ENCODE results near the gene KRT6C.
"Not testable (repeated sequence)": the region's sequence is repeated elsewhere in the genome, so short reads cannot be mapped to it uniquely, and the experiment has no call there.

Gene KRT6C

DNA sequence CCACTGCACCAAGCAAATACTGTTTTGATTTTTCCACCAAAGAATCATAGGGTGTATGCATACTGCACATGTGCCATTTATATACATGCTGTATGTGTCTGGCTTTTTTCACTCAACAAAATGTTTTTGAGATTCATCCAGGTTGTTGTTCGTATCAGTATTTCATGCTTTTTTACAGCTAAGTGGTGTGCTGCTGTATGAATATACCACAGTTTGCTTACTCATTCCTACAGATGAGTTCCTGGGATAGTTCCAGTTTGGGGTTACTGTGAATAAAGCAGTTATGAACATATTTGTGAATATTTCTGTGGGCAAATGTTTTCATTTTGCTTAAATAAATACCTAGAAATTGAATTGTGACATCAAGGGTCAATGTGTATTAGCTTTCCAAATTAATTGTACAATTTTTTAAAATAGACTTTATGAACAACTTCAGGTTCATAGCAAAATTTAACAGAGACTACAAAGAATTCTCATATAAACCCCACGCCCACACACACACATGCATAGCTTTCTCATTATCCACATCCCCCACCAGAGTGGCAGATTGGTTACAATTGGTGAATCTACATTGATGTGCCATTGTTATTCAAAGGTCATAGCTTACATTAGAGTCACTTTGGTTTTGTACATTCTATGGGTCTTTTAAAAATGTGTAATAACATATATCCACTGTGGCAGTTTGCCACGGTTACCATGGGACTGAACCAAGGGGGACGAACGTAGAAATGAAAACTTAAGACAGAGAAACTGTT is 26.4 kb upstream of the KRT6C start:
- DNase-seq = no peak

DNA sequence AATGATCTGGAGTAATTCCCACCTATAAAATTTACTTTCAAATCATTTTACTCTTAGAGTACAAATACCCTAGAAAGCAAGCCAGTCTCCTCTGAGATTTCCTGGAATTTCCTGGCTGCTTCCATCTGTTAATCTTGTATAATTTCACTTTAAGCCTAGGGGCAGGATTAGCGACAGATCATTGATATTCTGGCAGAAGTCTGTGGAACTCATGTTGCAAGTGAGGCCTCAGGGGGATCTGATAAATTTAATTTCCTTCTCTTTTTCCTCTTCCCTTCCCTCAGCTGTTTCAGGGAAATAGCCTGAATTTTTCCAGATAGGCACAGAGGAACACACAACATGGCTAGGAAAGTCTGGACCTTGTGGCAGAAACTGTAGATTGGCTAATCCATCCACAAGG is 25.3 kb upstream of the KRT6C start:
- DNase-seq = no peak

DNA sequence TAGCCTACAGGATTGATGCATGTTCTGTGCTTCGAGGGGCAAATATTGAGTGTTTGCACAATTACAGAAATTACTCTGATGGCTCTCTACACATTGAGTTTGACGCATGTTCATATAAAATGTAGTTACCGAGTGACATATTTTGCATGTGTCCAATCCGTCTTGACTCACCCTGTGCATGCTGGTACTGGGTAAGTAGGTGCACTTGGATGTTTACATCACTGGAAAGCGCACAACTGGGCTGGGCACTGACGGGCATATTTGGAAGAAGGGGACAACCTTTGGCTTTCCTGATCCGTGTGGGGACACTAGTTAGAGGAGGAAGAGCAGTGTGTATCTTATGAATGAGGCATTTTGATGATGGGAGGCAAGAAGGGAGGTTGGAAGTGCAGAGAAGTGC is 24.4 kb upstream of the KRT6C start:
- no peak for DNase-seq

DNA sequence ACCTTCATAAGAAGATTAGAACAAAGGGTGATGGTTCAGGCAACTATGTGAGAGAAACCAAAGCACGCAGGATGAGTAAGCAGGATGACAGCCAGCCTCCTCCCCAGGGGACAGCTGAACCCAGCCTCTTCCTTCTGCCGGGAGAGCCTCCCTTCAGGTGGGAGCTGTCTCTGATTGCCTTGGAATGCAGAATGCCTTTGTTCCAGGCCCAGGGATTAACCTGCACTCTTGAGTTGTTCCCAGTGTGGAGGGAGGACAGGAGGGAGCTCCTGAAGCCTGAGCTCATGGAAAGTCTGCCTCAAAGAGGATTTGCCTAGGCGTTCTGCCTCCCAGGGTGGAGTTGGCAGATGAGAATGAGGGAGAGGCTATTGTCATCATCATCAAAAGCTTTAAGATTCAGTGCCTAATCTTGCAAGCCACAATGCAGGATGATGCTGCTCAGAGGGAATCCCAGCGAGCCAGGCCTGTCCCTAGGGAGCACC is 23.0 kb upstream of the KRT6C start:
- DNase-seq = no peak

DNA sequence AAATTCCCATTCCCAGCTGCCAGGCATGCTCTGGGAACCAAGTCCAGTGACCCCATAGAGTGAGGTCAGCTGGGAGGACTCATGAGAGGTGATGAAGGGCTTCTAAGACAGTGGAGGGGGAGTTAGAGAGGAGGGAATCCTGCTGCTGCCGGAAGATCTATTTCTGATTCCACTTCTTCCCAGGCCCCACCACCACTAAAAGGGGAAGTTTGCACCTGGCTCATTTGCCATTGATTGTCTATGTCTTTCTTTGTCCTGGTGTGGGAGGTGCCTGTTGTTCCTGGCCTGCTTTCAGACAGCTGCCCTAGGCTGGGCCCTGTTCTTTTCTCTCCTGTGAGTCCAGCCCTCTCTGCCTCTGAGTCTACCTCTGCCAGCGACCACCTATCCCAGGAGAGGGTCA is 22.4 kb upstream of the KRT6C start:
- no peak for DNase-seq

DNA sequence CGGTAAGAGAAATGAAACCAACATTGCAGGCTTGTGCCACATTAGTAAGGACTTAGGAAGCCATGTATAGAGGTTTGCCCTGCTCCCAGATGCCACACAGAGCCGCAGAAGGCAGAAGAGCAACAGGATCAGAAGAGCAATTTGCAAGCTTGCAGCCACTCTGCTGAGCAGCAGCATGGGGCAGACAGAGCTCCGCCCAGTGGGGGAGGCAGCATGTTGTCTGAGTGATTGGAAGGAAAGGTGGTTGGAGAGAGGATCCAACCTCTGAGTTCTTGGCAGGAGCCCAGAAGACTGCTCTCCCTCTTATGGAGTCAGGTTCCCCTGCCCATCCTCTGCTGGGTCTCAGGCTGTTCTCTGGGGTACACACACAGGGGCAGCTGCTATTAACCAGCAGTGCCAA is 21.8 kb upstream of the KRT6C start:
- peak; percentile 17 for DNase-seq

DNA sequence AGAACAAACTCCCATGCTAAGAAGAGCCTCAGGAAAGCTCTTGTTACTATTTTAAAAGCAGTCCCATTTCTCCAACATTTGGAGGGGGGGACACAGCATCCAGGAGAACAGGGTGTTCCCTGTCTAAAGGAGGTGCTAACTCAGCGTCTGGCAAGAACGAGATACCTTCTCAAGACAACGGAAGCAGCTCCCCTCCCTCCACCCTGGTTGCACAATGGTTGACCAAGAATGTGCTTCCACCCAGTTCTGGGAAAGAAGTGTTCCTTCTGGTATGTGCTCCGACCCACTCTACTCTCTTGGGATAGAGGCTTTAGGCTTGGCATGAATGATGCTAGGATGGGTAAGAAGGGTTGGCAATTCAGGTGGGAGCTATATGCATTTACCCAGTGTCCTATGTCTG is 20.9 kb upstream of the KRT6C start:
- no peak for DNase-seq

DNA sequence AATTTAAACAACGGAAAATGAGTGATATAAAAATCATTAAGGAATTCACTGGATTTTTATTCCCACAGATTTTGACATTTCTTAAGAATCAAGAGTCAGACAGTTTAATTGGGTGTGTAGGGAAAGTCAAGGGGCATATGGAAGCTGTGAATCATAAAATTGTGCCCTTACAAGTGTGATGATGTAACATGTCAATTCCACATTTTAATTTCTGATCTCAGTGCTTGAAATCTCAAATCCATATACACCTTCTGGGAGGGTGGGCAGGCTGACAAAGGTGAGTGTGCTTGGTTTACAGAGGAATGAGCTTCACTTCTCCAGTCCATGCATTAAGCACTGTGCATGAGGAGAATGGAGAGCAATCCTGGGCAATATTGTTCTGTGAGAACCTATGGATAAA is 20.5 kb upstream of the KRT6C start:
- no peak for DNase-seq

DNA sequence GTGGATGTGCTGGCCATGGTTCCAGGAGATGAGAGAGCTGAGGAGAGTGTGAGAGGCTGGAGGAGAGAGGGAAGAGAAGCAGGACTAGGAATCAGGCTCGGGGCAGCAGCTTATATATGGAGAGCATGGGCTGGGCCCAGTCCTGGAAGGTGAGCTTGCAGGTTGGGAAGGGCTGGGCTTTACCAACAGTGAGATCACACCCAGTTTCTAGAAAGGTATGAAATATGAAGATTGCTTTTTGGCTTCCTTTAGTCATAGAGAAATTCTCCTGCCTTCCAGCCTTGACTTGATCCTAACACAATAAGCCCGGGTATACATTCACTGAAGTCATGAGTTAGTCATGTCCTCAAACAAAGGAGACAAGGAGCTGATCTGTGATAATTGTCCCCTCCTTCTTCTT is 19.6 kb upstream of the KRT6C start, which contains the start of gene KRT6A:
Gene KRT6A, minus strand, starts transcription at position 86 of the 400 bp plus-strand sequence. Its CDS starts 69 bp downstream, at position 17.
- no peak for DNase-seq

DNA sequence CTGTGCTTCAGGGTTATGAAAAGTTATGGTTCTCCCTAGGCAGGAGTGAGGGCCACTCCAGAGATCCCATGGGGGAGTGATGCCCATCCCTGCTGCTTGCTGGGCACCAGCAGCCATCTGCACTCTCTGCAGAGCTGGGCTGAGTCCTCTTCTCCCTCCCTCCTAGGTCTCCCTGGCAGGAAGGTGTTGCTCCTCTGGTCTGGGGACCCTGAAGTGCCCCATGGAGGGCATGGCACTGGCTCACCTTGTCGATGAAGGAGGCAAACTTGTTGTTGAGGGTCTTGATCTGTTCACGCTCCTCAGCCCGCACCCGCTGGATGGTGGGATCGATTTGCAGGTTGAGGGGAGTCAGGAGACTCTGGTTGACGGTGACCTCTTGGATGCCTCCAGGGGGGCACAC is 18.8 kb upstream of the KRT6C start:
- not testable (repeated sequence) for DNase-seq

DNA sequence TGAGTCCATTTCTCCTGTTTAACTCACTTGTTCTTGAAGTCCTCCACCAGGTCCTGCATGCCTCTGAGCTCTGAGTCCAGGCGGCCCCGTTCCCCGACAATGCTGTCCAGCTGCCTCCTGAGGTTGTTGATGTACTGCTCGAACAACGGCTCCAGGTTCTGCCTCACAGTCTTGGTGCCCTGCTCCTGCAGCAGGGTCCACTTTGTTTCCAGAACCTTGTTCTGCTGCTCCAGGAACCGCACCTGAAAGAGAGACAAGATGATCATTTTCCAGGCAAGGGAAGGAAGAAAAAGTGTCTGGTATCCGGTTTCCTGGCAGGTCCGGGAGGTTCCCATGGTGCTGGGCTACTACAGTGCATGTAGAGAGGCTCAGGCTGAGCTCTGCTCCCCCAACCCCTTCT is 17.9 kb upstream of the KRT6C start:
- not testable (repeated sequence) for DNase-seq

DNA sequence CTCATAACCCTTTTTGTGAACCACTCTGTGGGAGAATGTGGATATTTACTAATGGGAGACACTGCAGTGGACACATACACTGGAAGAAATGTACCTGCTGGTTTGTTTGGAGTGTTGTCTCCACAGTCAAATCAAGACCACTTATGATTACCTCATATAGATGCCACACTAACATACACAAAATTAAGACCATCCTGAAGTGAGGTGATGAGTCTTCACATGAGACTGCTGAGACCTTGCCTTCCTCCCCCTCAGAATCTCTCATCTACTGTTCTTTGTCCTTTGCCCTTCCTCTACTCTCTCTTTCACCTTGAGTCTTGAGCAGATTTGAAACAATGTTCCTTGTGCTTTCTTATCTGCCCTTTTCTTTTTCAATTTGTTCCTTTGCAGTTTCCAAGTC is 15.1 kb upstream of the KRT6C start:
- DNase-seq = no peak

DNA sequence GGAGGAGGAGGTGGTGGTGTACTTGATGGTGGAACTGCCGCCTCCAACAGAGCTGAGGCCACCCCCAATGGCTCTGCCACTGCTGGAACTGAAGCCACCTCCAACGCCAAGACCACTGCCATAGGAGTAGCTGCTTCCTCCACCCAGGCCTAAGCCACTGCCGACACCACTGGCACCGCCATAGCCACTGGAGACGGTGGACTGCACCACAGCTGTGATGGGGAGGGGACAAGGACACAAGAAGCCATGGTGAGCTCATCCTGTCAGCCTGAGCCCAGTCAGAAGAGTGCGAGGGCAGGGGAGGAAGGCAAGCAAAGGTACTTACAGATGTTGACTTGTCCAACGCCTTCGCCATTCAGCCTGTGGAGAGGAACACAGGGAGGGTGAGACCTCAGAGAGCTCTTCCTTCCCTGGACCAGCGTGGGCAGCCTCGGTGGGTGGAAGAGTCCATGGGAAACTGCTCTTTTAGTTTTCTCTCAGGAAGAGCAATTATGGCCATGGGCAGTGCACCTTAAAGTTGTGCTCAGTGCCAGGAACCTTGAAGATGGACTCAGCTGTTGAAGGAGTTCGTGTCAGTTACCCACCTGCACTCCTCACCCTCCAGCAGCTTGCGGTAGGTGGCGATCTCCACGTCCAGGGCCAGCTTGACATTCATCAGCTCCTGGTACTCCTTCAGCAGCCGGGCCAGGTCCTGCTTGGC is 14.3 kb upstream of the KRT6C start:
- DNase-seq = not testable (repeated sequence)

DNA sequence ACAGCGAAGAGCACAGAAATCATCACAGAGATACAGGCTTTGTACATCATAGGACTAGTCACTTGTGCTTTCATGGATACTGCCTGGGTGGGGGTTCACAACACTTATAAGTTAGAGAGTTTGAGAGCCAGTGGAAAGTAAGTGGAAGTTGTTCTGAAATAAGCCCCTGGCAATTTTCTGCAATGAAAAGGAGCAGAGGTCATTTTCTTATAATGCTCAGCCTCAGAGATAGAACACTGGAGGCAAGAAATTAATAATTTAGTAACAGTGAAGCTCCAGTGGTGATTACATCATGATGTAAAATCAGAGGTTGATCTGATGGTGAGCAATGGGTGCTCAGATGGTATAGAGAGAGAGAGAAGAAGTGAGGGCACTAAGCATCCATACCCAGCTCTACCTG is 13.6 kb upstream of the KRT6C start:
- DNase-seq = no peak

DNA sequence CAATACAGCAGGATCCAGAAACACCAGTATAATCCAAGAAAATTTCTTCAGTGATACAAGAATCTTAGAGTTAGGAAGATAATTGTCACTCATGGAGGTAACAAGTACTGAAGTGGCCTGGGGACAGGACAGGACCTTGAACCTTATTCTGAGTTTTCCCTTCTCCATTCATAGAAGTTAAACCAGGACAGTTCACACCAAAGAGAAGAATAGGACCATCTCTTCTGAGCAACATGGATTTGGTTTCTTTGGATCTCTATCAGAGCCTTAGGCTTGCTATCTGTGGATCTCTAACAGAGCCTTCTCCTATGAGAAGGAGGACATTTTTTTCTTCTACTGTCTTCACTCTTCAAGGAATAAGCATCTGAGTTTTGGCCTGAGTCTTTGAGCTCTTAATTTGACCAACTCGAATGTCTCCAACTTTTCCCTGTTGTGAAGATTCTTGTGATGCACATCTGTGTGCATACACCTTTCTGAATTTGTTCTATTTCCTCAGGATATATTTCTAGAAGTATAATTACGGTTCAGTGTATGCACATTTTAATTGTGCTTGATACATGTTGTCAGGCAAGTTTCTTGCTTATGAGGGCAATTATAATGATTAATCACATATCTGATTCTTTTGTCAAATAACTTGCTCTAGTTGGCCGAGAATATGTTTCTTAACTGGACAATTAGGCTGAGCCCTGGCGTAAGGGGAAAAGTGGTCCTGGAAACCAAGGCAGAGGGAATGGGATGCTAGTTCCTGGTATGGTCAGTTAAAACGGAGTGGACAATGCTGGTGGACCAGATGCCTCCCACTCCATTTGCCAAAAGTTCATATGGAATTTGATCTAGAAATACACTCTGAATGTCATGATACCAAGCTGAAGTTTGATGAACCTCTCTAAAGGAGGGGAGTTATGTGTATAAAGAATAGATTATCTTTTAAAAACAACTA is 12.8 kb upstream of the KRT6C start:
- DNase-seq = no peak

DNA sequence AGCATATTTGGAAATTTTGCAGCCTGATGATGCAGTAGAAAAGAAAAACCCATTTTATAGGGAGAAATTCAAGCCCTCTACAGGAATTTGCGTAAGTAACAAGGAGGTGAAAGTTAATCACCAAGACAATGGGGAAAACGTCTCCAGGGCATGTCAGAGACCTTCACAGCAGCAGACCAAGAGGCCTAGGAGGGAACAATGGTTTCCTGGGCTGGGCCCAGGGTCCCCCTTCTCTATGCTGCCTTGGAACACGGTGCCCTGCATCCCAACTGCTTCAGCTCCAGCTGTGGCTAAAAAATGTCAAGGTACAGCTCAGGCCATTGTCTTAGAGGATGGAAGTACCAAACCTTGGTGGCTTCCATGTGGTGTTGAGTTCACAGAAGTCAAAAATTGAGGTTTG is 6.5 kb upstream of the KRT6C start:
- no peak for DNase-seq

DNA sequence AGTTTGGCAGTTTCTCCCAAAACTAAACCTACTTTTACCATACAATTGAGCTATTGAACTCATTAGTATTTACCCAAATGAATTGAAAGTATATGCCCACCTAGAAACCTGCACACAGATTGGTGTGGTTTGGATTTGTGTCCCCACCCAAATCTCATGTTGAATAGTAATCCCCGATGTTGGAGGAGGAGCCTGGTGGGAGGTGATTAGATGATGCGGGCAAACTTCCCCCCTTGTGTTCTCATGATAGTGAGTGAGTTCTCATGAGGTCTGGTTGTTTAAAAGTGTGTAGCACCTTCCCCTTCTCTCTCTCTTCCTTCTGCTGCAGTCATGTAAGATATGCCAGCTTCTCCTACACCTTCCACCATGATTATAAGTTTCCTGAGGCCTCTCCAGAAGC is 4.0 kb upstream of the KRT6C start:
- no peak for DNase-seq

DNA sequence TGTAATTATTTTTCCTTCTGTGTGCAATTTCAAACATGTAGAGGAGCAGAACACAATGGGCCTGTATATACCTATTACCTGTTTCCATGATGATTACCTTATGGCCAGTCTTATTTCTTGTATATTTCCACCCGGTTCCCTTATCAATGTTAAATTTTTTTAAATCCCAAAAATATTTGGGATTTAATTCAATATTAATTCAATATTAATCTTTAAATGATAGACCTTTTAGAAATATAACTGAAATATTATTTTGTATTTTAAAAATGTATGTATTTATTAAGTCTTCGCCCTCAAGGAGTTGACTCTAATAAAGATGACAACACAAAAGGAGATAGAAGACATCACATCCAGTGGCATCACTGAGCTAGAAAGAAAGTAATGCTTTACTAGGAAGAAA is 607 bp upstream of the KRT6C start:
- no peak for DNase-seq

DNA sequence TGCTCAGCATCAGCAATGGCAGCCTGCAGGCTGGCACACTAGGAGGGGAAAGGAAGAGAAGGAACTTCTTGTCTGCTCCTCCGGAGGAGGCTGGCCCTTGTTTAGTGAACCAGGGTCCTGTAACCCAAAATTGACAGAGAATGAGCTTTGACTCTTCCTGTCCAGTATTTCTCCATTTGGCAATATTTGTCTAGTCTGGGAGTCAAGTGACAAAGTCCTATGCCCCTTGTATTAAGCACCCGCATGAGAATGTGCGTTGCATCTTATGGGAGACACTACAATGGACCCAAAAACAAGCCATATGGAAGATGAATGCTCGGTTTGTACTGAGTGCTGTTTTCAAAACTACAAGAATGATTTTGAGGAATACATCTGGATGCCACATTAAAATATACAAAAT is 3.8 kb downstream of the KRT6C start:
- DNase-seq = no peak

DNA sequence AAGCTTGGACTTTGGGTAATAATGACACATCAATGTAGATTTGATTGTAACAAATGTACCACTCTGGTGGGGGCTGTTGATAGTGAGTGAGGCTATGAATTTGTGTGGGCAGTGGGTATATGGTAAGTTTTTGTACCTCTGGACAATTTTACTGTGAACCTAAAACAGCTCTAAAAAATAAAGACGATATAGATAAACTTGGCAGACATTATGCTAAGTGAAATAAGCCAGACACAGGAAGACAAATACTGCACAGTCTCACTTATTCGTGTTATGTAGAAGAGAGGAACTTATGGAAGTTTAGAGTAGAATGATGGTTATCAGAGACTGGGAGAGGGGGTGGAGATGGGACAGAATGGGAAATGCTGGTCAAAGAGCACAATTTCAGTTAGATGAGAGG is 8.7 kb downstream of the KRT6C start:
- no peak for DNase-seq

DNA sequence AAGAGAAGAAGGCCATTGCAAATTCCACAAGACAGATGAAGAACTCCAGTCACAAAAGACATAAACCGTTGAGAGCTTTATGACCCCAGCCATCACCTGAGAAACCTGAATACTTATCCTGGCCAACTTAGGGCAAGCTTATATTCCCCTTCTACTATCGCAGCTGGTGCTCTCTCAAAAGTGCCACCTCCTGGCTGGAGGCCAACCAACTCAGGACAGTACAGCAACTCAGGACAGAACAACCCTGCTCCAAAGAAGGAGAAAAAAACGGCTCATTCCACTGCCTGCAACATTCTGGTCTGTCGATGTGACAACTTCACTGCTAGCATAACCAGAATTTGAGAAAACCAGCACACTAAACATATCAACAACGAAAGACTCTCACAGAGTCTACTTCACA is 11.9 kb downstream of the KRT6C start:
- DNase-seq = no peak

DNA sequence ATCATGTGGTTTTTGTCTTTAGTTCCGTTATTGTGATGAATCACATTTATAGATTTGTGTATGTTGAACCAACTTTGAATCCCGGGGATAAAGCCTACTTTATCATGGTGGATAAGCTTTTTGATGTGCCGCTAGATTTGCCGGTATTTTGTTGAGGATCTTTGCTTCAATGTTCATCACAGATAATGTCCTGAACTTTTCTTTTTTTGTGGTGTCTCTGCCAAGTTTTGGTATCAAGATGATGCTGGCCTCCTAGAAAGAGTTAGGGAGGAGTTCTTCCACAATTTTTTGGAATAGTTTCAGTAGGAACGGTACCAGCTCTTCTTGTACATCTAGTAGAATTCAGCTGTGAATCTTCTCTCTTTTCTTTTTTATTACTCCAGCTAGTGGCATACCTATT is 14.7 kb downstream of the KRT6C start:
- no peak for DNase-seq

DNA sequence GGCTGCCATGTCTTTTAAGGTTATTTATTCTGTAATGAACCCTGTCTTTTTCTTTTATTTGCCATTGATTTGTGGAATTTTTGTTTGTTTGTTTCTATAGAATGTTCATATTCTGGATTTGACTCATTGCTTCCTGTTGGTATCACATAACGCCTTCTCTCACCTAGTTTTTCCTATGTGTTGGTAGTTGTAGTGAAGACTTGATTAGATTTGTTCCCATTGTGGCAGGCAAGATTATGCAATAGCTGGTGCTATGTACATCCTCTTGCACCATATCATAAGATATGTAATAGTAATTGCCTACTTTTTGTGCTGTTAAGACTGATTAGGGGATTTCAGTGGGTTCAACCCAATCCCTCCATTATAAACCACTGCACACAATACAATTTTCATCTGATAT is 17.8 kb downstream of the KRT6C start:
- DNase-seq = peak; percentile 37

Data from hematopoietic multipotent progenitor cell treated with erythropoietin and hydrocortisone succinate and interleukin-3 and kit ligand, for 6 days (in vitro differentiated cells).